SK-N-SH treated with all-trans-retinoic acid at 6 μM for 48 hours (cell line): ENCODE results near the gene MYO7A.

Experiments used
- ATAC-seq: fragments of 200-7000 bp; cut with Tn5 transposase; 3 replicates; pipeline ENCODE4 v1.9.1; 2020; ENCODE audit warnings: mild to moderate bottlenecking, moderate library complexity
- ARNTL ChIP-seq: fragments of 450-650 bp; formaldehyde crosslinking; IDR thresholded peaks from 2 replicates; pipeline ENCODE4 v1.5.0; 2020; ENCODE audit warnings: low read depth, mild to moderate bottlenecking, moderate library complexity, borderline replicate concordance
- BACH2 ChIP-seq: fragments of 250-450 bp; sonication (Bioruptor Pico); IDR thresholded peaks from 2 replicates; pipeline ENCODE4 v1.9.0; 2021; ENCODE audit warnings: mild to moderate bottlenecking, borderline replicate concordance
- CREB5 ChIP-seq: fragments of 250-450 bp; sonication (Bioruptor Pico); IDR thresholded peaks from 2 replicates; pipeline ENCODE4 v1.5.1; 2020; ENCODE audit warnings: low read depth, mild to moderate bottlenecking, moderate library complexity
- CSDC2 ChIP-seq: fragments of 250-450 bp; sonication (Bioruptor Pico); IDR thresholded peaks from 2 replicates; pipeline ENCODE4 v1.5.0; 2020; ENCODE audit warnings: mild to moderate bottlenecking, moderate library complexity
- ESRRG ChIP-seq: fragments of 250-450 bp; sonication (Bioruptor Pico); IDR thresholded peaks from 2 replicates; pipeline ENCODE4 v1.6.1; 2021; ENCODE audit warnings: mild to moderate bottlenecking
- GLIS3 ChIP-seq: fragments of 250-450 bp; sonication (Bioruptor Pico); IDR thresholded peaks from 2 replicates; pipeline ENCODE4 v1.5.0; 2020; ENCODE audit warnings: mild to moderate bottlenecking, moderate library complexity
- ISL1 ChIP-seq: fragments of 250-450 bp; sonication (Bioruptor Pico); IDR thresholded peaks from 2 replicates; pipeline ENCODE4 v2.1.2; 2022; ENCODE audit warnings: mild to moderate bottlenecking, moderate library complexity
- OSR1 ChIP-seq: fragments of 250-450 bp; sonication (Bioruptor Pico); IDR thresholded peaks from 2 replicates; pipeline ENCODE4 v1.8.0; 2022; ENCODE audit warnings: moderate library complexity, mild to moderate bottlenecking, inconsistent platforms
- PATZ1 ChIP-seq: fragments of 250-450 bp; sonication (Bioruptor Pico); IDR thresholded peaks from 2 replicates; pipeline ENCODE4 v1.8.0; 2020; ENCODE audit warnings: mild to moderate bottlenecking, moderate library complexity, borderline replicate concordance
- POU6F1 ChIP-seq: fragments of 250-450 bp; sonication (Bioruptor Pico); IDR thresholded peaks from 2 replicates; pipeline ENCODE4 v1.8.0; 2021; ENCODE audit warnings: low read depth, mild to moderate bottlenecking, moderate library complexity, borderline replicate concordance
- PPARA ChIP-seq: fragments of 250-450 bp; sonication (Bioruptor Pico); IDR thresholded peaks from 2 replicates; pipeline ENCODE4 v1.5.0; 2020; ENCODE audit warnings: mild to moderate bottlenecking, borderline replicate concordance
- RARB ChIP-seq: fragments of 250-450 bp; sonication (Bioruptor Pico); IDR thresholded peaks from 2 replicates; pipeline ENCODE4 v1.8.0; 2021; ENCODE audit warnings: mild to moderate bottlenecking, moderate library complexity
- SNAI2 ChIP-seq: fragments of 250-450 bp; sonication (Bioruptor Pico); IDR thresholded peaks from 2 replicates; pipeline ENCODE4 v1.5.0; 2020; ENCODE audit warnings: mild to moderate bottlenecking, moderate library complexity
- TCF4 ChIP-seq: fragments of 250-450 bp; sonication (Bioruptor Pico); IDR thresholded peaks from 2 replicates; pipeline ENCODE4 v1.8.0; 2021; ENCODE audit warnings: mild to moderate bottlenecking, moderate library complexity, borderline replicate concordance
- TOX ChIP-seq: fragments of 250-450 bp; sonication (Bioruptor Pico); IDR thresholded peaks from 2 replicates; pipeline ENCODE4 v1.8.0; 2021; ENCODE audit warnings: mild to moderate bottlenecking, moderate library complexity, borderline replicate concordance
- TSHZ2 ChIP-seq: fragments of 250-450 bp; sonication (Bioruptor Pico); IDR thresholded peaks from 2 replicates; pipeline ENCODE4 v1.5.0; 2020; ENCODE audit warnings: mild to moderate bottlenecking, moderate library complexity
- ZC3H10 ChIP-seq: fragments of 250-450 bp; sonication (Bioruptor Pico); IDR thresholded peaks from 2 replicates; pipeline ENCODE4 v1.5.1; 2021; ENCODE audit warnings: mild to moderate bottlenecking, moderate library complexity
- ZFP3 ChIP-seq: fragments of 250-450 bp; sonication (Bioruptor Pico); IDR thresholded peaks from 2 replicates; pipeline ENCODE4 v1.5.0; 2020; ENCODE audit warnings: mild to moderate bottlenecking, moderate library complexity
- ZFP30 ChIP-seq: fragments of 450-650 bp; formaldehyde crosslinking; IDR thresholded peaks from 2 replicates; pipeline ENCODE4 v1.5.0; 2022; ENCODE audit warnings: mild to moderate bottlenecking, moderate library complexity
- ZNF565 ChIP-seq: fragments of 450-650 bp; formaldehyde crosslinking; conservative IDR thresholded peaks from 2 replicates; pipeline ENCODE4 v1.5.0; 2020; ENCODE audit warnings: low read depth, mild to moderate bottlenecking, moderate library complexity
- ZNF70 ChIP-seq: fragments of 450-650 bp; formaldehyde crosslinking; IDR thresholded peaks from 2 replicates; pipeline ENCODE4 v1.5.0; 2020; ENCODE audit warnings: mild to moderate bottlenecking, moderate library complexity

Gene MYO7A

GRCh38 chr11:77230878-77231605 lies 103.0 kb downstream of the MYO7A start (continued):
- TF ChIP-seq ZNF70 (CRISPR knock-in tag) (no peak), ZFP30 (CRISPR knock-in tag) (no peak), RARB (CRISPR knock-in tag) (no peak), ZC3H10 (CRISPR knock-in tag) (no peak), ARNTL (no peak)

GRCh38 chr11:77231800-77232199 lies 103.8 kb downstream of the MYO7A start:
- TF ChIP-seq GLIS3 (CRISPR knock-in tag) (no peak), CREB5 (CRISPR knock-in tag) (no peak), TCF4 (CRISPR knock-in tag) (no peak), PPARA (no peak), OSR1 (no peak), ZFP3 (no peak)
- ATAC-seq, result no peak

GRCh38 chr11:77232242-77232641 lies 104.2 kb downstream of the MYO7A start:
- ATAC-seq, result no peak
- TF ChIP-seq TOX (CRISPR knock-in tag) (no peak), CREB5 (CRISPR knock-in tag) (no peak), ZNF70 (CRISPR knock-in tag) (no peak), PATZ1 (CRISPR knock-in tag) (no peak)

- no peak for TF ChIP-seq TOX (CRISPR knock-in tag)
- no peak for TF ChIP-seq ISL1 (CRISPR knock-in tag)
- TF ChIP-seq ESRRG (CRISPR knock-in tag), result no peak
- TF ChIP-seq ZC3H10 (CRISPR knock-in tag), result no peak
- TF ChIP-seq, all 23 proteins: peak for 0
- ATAC-seq, result no peak
These were observed 105.0 kb downstream of the MYO7A start for GRCh38 chr11:77233011-77233410.

- TF ChIP-seq ZFP30 (CRISPR knock-in tag) (no peak), CSDC2 (CRISPR knock-in tag) (no peak), TCF4 (CRISPR knock-in tag) (no peak), CREB5 (CRISPR knock-in tag) (no peak), ZNF565 (CRISPR knock-in tag) (no peak), ZNF70 (CRISPR knock-in tag) (no peak), SNAI2 (CRISPR knock-in tag) (no peak), TSHZ2 (CRISPR knock-in tag) (no peak), BACH2 (CRISPR knock-in tag) (no peak), POU6F1 (CRISPR knock-in tag) (no peak), PATZ1 (CRISPR knock-in tag) (no peak), TOX (CRISPR knock-in tag) (no peak), OSR1 (no peak), ZFP3 (no peak)
- TF ChIP-seq, all 23 proteins: peak for 0
- ATAC-seq, result no peak
These were observed 108.9 kb downstream of the MYO7A start for GRCh38 chr11:77236901-77237300.
